CMK (cell line): Measurements from ENCODE around the gene MYO16.

Experiments used
- DNase-seq: peaks from one replicate; pipeline ENCODE4 v3.0.0-alpha.2; 2010; ENCODE audit warnings: low read depth

Gene MYO16

GRCh38 chr13:109243311-109243951, 614.0 kb downstream of the MYO16 start:
- DNase-seq, result no peak

GRCh38 chr13:109244566-109244965, 615.2 kb downstream of the MYO16 start:
- DNase-seq, result no peak

DNA sequence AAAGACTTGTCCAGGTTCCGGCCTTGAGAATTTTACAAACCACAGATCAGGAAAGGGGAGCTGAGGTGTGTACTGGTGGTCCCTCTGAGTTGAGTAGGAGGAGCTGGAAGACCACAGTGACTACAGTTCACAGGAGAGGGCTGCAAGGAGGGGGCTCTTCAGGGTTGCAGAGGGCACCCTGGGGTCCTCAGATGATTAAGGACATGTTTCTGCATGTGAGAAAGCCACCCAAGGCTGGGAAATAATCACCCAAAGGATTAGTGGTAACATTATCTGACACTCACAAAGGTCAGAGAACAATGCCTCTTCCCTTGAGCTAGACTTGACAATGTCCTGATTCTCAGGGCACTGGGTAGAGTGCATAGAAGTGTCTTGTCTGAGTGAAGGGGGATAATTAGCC, 616.6 kb downstream of the MYO16 start:
- DNase-seq, result no peak

- no peak for DNase-seq
Observed at GRCh38 chr13:109249780-109250528, 620.5 kb downstream of the MYO16 start.

- no peak for DNase-seq
Observed at GRCh38 chr13:109251956-109252355, 622.5 kb downstream of the MYO16 start.

DNA sequence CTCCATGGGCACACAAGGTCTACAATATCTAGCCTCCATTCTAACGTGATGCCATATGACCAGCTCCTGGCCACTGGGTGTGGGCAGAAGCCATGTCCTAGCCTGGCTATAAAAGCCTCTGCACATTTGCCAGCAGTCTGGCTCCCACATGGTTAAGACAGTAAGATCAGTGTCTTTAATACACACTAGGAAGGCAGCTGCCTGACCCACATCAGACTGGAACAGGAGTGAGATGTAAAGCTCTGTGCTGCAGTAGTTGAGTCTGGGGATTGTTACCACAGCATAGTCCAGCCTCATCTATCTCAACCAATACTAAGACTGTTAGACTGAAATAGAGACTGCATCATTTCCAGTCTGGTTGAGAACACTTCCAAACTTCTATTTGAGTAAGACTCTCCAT, 623.9 kb downstream of the MYO16 start:
- DNase-seq, result no peak

DNA sequence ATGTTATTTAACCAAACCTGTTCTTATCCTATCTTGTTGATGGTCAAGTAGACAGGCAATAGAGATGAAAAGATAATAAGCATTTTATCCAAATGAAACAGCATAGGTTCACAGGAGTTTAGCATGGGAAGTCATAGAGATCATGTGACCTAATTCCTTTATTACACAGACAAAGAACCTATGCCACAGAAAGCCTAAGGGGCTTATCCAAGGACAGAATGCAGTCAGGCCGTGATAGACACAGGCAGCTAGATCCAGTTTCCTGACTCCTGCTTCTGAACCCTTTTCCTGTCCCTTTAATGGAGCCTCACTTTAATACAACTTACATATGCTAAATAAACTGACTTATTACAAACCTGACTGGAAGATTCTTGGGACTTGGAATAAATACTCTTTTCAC, 624.9 kb downstream of the MYO16 start:
- DNase-seq, result no peak

DNA sequence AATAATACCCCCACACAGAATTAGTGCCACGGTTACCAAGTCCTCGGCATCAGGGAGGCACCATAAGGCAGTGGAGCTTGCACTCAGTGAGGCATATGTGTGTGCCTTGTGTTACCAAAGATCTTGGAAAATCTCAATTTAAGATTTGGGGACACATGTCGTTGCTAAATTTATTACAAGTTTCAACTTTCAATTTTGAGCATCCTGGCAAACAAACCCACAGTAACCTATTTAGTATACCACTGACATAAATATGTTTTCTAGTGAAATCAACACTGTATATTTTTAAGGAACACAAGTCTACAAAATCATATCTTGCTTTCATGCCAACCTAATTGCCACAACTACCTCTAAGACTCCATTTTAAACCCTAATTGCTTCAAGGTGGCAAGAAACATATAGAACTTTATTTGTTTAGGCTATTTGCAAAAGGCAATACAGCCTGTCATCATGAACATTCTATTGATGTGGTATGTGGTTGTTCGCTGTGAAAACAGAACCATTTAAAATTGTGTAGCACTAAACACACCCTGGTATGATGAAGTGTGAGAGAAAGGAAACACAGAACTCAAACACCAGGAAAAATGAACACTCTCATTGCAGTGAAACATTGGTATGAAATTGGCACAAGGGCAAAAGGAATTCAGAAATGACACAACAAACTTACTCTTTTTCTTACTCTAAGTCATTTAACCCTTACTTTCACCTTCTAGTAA, 625.9 kb downstream of the MYO16 start:
- no peak for DNase-seq

DNA sequence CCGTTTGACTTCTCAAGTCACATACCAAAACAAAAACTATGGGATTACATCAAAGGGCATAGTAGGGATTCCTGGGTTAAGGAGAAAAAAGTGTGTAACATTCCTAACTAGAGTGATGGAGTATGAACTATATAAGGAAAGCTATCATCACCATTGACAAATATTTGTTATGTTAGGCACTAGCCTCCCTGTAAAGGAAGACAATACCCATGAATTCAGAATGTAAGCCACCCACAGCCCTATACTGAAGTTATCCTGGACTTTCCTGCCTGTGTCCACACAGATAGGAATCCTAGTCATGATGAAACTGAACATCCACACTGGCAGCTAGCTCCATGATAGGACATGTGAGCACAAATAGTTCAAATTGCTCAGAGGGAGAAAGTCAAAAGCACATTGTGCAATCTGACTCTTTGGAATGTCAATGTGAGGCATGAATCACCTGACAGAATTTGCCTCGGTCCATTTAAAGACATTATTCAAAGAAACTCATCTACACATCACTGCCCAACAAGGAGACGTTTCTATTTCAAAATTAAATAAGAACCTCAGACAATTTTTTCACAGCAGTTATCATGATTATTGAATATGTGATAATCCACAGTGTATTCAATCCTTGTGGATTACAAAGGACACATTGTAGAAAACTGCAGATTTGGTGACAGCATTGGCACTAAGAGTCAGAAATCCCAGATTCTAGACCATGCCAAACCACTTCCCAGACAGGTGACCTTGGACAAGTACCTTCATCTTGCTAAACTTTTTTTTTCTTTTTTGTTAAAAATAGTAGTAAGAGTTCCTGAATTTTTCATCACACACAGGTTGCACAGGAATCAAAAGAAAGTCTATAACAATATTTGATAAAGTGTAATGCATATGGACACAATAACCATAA, 627.7 kb downstream of the MYO16 start:
- no peak for DNase-seq
